GM23338 (cell line): ENCODE data around the gene TENT4B. TPM values are rescaled to one million over a fixed set of nuclear protein-coding genes. Genes with fewer than 3 reads are reported as not detected.

ENCODE experiments used
- ATAC-seq: fragments of 200-7000 bp; cut with Tn5 transposase; 3 replicates; pipeline ENCODE4 v1.9.1; 2020
- DNase-seq: peaks from one replicate; pipeline ENCODE4 v3.0.0-alpha.2; 2015; ENCODE audit warnings: low spot score
- H2AFZ ChIP-seq: fragments of 200-600 bp; sonication (generic); 2 replicates; pipeline ENCODE4 v1.8.0; 2016; ENCODE audit warnings: antibody characterized with exemption, mild to moderate bottlenecking, moderate library complexity
- H3F3A ChIP-seq: fragments of 200-600 bp; sonication (generic); replicated peaks from 2 replicates; pipeline ENCODE4 v1.8.0; 2017; ENCODE audit warnings: antibody characterized with exemption, mixed run types, low read depth
- H3K27ac ChIP-seq: fragments of 200-600 bp; sonication (generic); 2 replicates; pipeline ENCODE4 v1.6.1; 2016; ENCODE audit warnings: low read depth
- H3K27me3 ChIP-seq: fragments of 200-600 bp; sonication (generic); 2 replicates; pipeline ENCODE4 v1.8.0; 2016; ENCODE audit warnings: mild to moderate bottlenecking, mixed run types, moderate library complexity; ENCODE audit not compliant: insufficient read depth
- H3K36me3 ChIP-seq: fragments of 200-600 bp; sonication (generic); 2 replicates; pipeline ENCODE4 v1.8.0; 2016; ENCODE audit warnings: mild to moderate bottlenecking; ENCODE audit not compliant: insufficient read depth
- H3K4me1 ChIP-seq: fragments of 200-600 bp; sonication (generic); 2 replicates; pipeline ENCODE4 v1.8.0; 2016; ENCODE audit warnings: mild to moderate bottlenecking, moderate library complexity; ENCODE audit not compliant: insufficient read depth
- H3K4me2 ChIP-seq: fragments of 200-600 bp; sonication (generic); 2 replicates; pipeline ENCODE4 v1.7.1; 2017; ENCODE audit warnings: mixed run types
- H3K4me3 ChIP-seq: fragments of 200-600 bp; sonication (generic); 2 replicates; pipeline ENCODE4 v1.6.1; 2016; ENCODE audit warnings: mixed run types
- H3K79me2 ChIP-seq: fragments of 200-600 bp; sonication (generic); replicated peaks from 2 replicates; pipeline ENCODE4 v1.8.0; 2017; ENCODE audit warnings: mild to moderate bottlenecking; ENCODE audit not compliant: insufficient read depth
- H3K9me2 ChIP-seq: fragments of 200-600 bp; sonication (generic); 2 replicates; pipeline ENCODE4 v1.8.0; 2017; ENCODE audit not compliant: insufficient read depth
- H4K20me1 ChIP-seq: fragments of 200-600 bp; sonication (generic); replicated peaks from 2 replicates; pipeline ENCODE4 v1.8.0; 2017; ENCODE audit warnings: mild to moderate bottlenecking; ENCODE audit not compliant: insufficient read depth
- H3K27ac Mint-ChIP-seq: 2 replicates; pipeline ENCODE4 v1.8.0; 2020; ENCODE audit warnings: inconsistent platforms, mild to moderate bottlenecking, moderate library complexity, mixed read lengths
- H3K27me3 Mint-ChIP-seq: 3 replicates; pipeline ENCODE4 v1.8.0; 2022; ENCODE audit warnings: low read depth, mild to moderate bottlenecking, moderate library complexity, mixed read lengths, inconsistent platforms; ENCODE audit not compliant: insufficient read depth, poor library complexity
- H3K36me3 Mint-ChIP-seq: 3 replicates; pipeline ENCODE4 v1.8.0; 2021; ENCODE audit warnings: low read depth, mild to moderate bottlenecking, inconsistent platforms, moderate library complexity, mixed read lengths
- H3K4me1 Mint-ChIP-seq: 3 replicates; pipeline ENCODE4 v1.8.0; 2020; ENCODE audit warnings: mild to moderate bottlenecking, inconsistent platforms, mixed read lengths
- H3K4me3 Mint-ChIP-seq: 3 replicates; pipeline ENCODE4 v1.8.0; 2021; ENCODE audit warnings: moderate library complexity, mild to moderate bottlenecking, inconsistent platforms, mixed read lengths
- H3K9me3 Mint-ChIP-seq: 3 replicates; pipeline ENCODE4 v1.8.0; 2020; ENCODE audit warnings: moderate library complexity, mild to moderate bottlenecking, inconsistent platforms, mixed read lengths
- REST ChIP-seq: IDR thresholded peaks from one replicate; pipeline ENCODE4 v1.6.1; 2018; ENCODE audit warnings: antibody characterized with exemption; ENCODE audit not compliant: unreplicated experiment
- ZNF331 ChIP-seq: fragments of 250-450 bp; sonication (Bioruptor Pico); IDR thresholded peaks from 2 replicates; pipeline ENCODE4 v1.5.0; 2020; ENCODE audit warnings: low read depth, mild to moderate bottlenecking, moderate library complexity
- polyA plus RNA-seq: library from polyadenylated mRNA; unstranded; fragments of >200 nt; fragmentation: Nextera tagmentation; extraction: Ambion mirVana; gene quantifications from 2 replicates; pipeline ENCODE4 v1.2.1, GENCODE V29; 2016
- total RNA-seq: library from RNA; depleted of rRNA; stranded (reverse); fragments of >200 nt; shearing (Covaris generic); gene quantifications from 2 replicates; pipeline ENCODE4 v1.2.3, GENCODE V29; 2014
- TF ChIP-seq, protein P1 (sequence below): fragments of 250-450 bp; sonication (Bioruptor Pico); IDR thresholded peaks from 2 replicates; pipeline ENCODE4 v1.5.0; 2020; ENCODE audit warnings: mild to moderate bottlenecking, moderate library complexity
- TF ChIP-seq, protein P2 (sequence below): IDR thresholded peaks from 2 replicates; pipeline ENCODE4 v1.6.1; 2016; ENCODE audit warnings: antibody characterized with exemption

Gene TENT4B
- total and polyA plus RNA-seq, 2 experiments from 2014 or later: 17.6 to 21.3 TPM

GRCh38 chr16:50267651-50268050 lies 114.5 kb downstream of the TENT4B start (continued):
- TF ChIP-seq, protein P1, sequence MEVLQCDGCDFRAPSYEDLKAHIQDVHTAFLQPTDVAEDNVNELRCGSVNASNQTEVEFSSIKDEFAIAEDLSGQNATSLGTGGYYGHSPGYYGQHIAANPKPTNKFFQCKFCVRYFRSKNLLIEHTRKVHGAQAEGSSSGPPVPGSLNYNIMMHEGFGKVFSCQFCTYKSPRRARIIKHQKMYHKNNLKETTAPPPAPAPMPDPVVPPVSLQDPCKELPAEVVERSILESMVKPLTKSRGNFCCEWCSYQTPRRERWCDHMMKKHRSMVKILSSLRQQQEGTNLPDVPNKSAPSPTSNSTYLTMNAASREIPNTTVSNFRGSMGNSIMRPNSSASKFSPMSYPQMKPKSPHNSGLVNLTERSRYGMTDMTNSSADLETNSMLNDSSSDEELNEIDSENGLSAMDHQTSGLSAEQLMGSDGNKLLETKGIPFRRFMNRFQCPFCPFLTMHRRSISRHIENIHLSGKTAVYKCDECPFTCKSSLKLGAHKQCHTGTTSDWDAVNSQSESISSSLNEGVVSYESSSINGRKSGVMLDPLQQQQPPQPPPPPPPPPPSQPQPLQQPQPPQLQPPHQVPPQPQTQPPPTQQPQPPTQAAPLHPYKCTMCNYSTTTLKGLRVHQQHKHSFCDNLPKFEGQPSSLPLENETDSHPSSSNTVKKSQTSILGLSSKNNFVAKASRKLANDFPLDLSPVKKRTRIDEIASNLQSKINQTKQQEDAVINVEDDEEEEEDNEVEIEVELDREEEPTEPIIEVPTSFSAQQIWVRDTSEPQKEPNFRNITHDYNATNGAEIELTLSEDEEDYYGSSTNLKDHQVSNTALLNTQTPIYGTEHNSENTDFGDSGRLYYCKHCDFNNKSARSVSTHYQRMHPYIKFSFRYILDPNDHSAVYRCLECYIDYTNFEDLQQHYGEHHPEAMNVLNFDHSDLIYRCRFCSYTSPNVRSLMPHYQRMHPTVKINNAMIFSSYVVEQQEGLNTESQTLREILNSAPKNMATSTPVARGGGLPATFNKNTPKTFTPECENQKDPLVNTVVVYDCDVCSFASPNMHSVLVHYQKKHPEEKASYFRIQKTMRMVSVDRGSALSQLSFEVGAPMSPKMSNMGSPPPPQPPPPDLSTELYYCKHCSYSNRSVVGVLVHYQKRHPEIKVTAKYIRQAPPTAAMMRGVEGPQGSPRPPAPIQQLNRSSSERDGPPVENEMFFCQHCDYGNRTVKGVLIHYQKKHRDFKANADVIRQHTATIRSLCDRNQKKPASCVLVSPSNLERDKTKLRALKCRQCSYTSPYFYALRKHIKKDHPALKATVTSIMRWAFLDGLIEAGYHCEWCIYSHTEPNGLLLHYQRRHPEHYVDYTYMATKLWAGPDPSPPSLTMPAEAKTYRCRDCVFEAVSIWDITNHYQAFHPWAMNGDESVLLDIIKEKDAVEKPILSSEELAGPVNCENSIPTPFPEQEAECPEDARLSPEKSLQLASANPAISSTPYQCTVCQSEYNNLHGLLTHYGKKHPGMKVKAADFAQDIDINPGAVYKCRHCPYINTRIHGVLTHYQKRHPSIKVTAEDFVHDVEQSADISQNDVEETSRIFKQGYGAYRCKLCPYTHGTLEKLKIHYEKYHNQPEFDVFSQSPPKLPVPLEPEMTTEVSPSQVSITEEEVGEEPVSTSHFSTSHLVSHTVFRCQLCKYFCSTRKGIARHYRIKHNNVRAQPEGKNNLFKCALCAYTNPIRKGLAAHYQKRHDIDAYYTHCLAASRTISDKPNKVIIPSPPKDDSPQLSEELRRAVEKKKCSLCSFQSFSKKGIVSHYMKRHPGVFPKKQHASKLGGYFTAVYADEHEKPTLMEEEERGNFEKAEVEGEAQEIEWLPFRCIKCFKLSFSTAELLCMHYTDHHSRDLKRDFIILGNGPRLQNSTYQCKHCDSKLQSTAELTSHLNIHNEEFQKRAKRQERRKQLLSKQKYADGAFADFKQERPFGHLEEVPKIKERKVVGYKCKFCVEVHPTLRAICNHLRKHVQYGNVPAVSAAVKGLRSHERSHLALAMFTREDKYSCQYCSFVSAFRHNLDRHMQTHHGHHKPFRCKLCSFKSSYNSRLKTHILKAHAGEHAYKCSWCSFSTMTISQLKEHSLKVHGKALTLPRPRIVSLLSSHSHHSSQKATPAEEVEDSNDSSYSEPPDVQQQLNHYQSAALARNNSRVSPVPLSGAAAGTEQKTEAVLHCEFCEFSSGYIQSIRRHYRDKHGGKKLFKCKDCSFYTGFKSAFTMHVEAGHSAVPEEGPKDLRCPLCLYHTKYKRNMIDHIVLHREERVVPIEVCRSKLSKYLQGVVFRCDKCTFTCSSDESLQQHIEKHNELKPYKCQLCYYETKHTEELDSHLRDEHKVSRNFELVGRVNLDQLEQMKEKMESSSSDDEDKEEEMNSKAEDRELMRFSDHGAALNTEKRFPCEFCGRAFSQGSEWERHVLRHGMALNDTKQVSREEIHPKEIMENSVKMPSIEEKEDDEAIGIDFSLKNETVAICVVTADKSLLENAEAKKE (CRISPR knock-in tag): no peak
- TF ChIP-seq, protein P2, sequence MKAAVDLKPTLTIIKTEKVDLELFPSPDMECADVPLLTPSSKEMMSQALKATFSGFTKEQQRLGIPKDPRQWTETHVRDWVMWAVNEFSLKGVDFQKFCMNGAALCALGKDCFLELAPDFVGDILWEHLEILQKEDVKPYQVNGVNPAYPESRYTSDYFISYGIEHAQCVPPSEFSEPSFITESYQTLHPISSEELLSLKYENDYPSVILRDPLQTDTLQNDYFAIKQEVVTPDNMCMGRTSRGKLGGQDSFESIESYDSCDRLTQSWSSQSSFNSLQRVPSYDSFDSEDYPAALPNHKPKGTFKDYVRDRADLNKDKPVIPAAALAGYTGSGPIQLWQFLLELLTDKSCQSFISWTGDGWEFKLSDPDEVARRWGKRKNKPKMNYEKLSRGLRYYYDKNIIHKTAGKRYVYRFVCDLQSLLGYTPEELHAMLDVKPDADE: no peak

GRCh38 chr16:50268352-50268751 lies 115.2 kb downstream of the TENT4B start:
- Mint-ChIP-seq H3K36me3 (no peaks in the 10 kb centered on the region), H3K9me3 (no peaks in the 10 kb centered on the region), H3K27ac (no peak overlapping the region), H3K4me3 (no peak overlapping the region), H3K4me1 (peaks cover 14% of the 10 kb centered on the region), H3K27me3 (peaks cover 13% of the 10 kb centered on the region)
- Histone ChIP-seq H3K4me2 (no peak overlapping the region), H3K9me2 (no peaks in the 10 kb centered on the region), H3F3A (no peaks in the 10 kb centered on the region), H2AFZ (no peak overlapping the region), H3K36me3 (no peaks in the 10 kb centered on the region), H3K27me3 (no peaks in the 10 kb centered on the region), H3K79me2 (no peaks in the 10 kb centered on the region), H4K20me1 (no peaks in the 10 kb centered on the region), H3K4me3 (no peak overlapping the region), H3K4me1 (peaks cover 7% of the 10 kb centered on the region; the same call in 1 of the 2 replicates), H3K27ac (no peak overlapping the region)
- no peak for ATAC-seq
- no peak for DNase-seq
- TF ChIP-seq REST (no peak), ZNF331 (no peak)
